Mucosa of stomach (tissue), 1 donor: ENCODE results near the gene FTCDNL1.

Experiments
- H3K27me3 ChIP-seq: one replicate; pipeline ENCODE4 v1.7.0; 2013; ENCODE audit warnings: mild to moderate bottlenecking, low read length; ENCODE audit not compliant: control insufficient read depth, insufficient read depth
- H3K36me3 ChIP-seq: one replicate; pipeline ENCODE4 v1.7.0; 2013; ENCODE audit warnings: low read length; ENCODE audit not compliant: control insufficient read depth, insufficient read depth
- H3K4me1 ChIP-seq: one replicate; pipeline ENCODE4 v1.7.0; 2013; ENCODE audit warnings: mild to moderate bottlenecking, low read length; ENCODE audit not compliant: control insufficient read depth, insufficient read depth
- H3K4me3 ChIP-seq: one replicate; pipeline ENCODE4 v1.7.0; 2013; ENCODE audit warnings: low read length
- H3K9ac ChIP-seq: one replicate; pipeline ENCODE4 v1.7.0; 2013; ENCODE audit warnings: mild to moderate bottlenecking, low read length, moderate library complexity
- H3K9me3 ChIP-seq: one replicate; pipeline ENCODE4 v1.7.0; 2013; ENCODE audit warnings: mild to moderate bottlenecking, low read length, moderate library complexity; ENCODE audit not compliant: control insufficient read depth
- donor health status: Pancreatic carcinoma.

FTCDNL1 gene

DNA sequence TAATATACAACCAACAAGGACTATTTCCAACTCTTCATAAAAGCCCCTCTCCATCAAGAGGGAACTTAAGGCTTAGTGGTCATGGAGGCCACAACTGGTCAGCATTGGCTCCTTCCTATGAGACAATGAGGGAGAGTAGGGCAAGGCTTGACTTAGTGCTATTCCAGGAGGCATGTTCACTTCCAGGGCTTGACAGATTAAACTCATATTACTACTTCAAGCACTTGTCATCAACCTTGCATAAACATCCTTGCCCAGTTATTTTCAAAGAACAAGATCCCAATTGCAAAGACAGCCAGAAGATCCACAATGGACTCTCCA is 133.4 kb downstream of the FTCDNL1 start:
- no peak overlapping the region for H3K4me3 ChIP-seq
- H3K27me3 ChIP-seq = no peaks in the 10 kb centered on the region
- H3K4me1 ChIP-seq = no peaks in the 10 kb centered on the region
- no peak overlapping the region for H3K9ac ChIP-seq
- H3K36me3 ChIP-seq = no peaks in the 10 kb centered on the region
- H3K9me3 ChIP-seq = no peaks in the 10 kb centered on the region

DNA sequence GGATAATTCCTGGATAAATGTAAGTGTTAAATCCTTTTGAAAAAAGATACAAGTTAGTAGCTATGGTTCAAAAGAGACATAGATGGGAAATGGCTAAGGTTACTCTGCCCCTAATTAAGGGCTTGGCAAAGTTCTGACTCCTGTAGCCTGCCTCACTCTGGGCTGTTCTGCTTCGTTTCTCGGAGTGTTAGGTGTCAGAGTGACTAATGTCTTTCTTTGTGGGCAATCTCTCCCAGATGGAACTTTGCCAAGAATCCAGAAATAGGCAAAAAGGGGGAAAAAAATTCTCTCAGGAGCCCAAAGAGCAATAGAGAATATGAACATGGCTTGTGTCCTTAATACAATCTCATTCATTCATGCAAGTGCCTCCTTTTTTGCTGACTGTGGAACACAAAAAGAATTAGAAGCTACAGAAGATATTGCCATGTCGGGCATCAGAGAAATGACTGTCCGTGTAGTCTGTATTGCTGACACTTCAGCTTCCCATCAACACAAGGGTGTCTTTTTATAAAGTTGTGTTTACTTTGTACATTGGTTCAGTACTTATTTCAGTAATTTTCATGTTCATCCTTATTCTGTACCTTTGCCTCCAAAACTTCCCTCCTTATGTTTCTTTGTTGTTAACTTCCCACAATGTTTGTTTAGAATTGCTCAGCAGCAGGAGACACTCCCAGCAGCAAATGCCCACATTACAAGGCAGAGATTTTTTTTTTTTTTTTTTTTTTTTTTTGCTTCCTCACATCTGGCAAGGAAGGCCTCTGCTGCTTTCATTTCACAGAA is 134.0 kb downstream of the FTCDNL1 start:
- Histone ChIP-seq H3K4me1 (no peaks in the 10 kb centered on the region), H3K36me3 (no peaks in the 10 kb centered on the region), H3K4me3 (no peak overlapping the region), H3K9me3 (no peaks in the 10 kb centered on the region), H3K27me3 (no peaks in the 10 kb centered on the region), H3K9ac (no peak overlapping the region)

DNA sequence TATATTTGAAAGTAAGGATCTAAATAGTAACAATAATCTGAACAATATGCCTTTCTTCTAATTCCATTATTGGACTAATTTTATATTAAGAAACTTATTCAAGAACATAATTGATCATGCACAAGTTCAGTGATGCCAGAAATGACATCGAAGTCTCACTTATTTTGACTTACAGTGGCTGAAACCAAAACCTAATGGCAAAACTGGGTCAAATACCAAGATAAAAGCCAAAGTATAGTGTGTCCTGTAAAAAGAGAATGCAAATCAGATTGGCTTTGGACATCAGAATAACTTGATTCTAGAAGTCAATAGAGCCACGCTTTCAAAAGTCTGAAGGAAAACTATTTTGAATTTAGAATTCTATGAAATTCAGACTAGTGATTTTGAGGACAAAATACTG is 137.2 kb downstream of the FTCDNL1 start:
- H3K36me3 ChIP-seq = no peaks in the 10 kb centered on the region
- H3K4me3 ChIP-seq = no peak overlapping the region
- no peaks in the 10 kb centered on the region for H3K9me3 ChIP-seq
- no peaks in the 10 kb centered on the region for H3K27me3 ChIP-seq
- no peak overlapping the region for H3K9ac ChIP-seq
- H3K4me1 ChIP-seq = no peaks in the 10 kb centered on the region

DNA sequence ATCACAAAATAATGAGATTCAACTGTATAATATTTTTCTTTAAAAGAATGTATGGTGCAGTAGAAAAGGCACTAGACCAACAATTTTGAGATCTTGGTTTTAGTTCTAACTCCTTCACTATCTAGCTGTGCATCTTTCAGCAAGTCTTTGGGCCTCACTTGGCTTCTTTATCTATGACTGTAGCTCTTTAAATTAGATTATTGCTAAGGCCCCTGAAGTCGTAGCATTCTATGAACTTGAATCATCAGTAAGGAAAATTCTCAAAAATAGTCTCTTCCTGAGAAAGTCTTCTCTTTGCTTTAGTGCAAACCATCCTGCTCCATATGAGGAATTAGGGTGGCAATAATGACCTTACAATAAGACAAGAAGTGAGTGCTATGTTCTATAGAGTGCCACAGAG is 140.4 kb downstream of the FTCDNL1 start:
- no peaks in the 10 kb centered on the region for H3K36me3 ChIP-seq
- H3K9me3 ChIP-seq = no peaks in the 10 kb centered on the region

More for the DNA sequence above, 140.4 kb downstream of the FTCDNL1 start:
- H3K9ac ChIP-seq = no peak overlapping the region
- no peaks in the 10 kb centered on the region for H3K4me1 ChIP-seq
- H3K4me3 ChIP-seq = no peak overlapping the region
- H3K27me3 ChIP-seq = no peaks in the 10 kb centered on the region
